Measurements from ENCODE around the gene KCNAB2.

Gene KCNAB2

DNA sequence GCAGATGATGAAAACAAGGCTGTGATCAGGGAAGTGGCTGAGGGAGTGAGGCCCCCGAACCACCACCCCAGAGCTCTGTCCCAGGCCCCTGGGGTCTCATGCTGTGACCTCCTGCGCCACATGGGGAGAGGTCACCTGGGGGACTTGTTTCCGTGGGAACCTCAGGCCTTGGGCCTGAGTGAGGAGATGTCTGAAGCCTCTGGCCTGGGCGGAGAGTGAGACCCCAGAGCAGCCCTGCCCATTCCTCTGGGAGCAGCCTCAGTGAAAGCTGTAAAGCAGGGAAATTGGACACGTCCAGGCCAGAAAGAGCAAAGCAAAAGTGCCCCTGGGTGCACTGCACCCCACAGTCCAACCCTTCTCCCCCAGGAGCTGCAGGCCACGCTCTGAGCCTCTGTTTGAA is 37.0 kb upstream of the KCNAB2 start:
- H3K9me3 ChIP-seq (ENCODE audit: control insufficient read depth, insufficient read depth, low read length): no peaks in the 10 kb centered on the region
- TF ChIP-seq, protein P1, sequence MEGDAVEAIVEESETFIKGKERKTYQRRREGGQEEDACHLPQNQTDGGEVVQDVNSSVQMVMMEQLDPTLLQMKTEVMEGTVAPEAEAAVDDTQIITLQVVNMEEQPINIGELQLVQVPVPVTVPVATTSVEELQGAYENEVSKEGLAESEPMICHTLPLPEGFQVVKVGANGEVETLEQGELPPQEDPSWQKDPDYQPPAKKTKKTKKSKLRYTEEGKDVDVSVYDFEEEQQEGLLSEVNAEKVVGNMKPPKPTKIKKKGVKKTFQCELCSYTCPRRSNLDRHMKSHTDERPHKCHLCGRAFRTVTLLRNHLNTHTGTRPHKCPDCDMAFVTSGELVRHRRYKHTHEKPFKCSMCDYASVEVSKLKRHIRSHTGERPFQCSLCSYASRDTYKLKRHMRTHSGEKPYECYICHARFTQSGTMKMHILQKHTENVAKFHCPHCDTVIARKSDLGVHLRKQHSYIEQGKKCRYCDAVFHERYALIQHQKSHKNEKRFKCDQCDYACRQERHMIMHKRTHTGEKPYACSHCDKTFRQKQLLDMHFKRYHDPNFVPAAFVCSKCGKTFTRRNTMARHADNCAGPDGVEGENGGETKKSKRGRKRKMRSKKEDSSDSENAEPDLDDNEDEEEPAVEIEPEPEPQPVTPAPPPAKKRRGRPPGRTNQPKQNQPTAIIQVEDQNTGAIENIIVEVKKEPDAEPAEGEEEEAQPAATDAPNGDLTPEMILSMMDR (IDR thresholded peaks at IDR 0.05; ENCODE audit: low read depth, low read length, poor library complexity, severe bottlenecking): no peak
- no peak for TF ChIP-seq EZH2phosphoT487 (IDR thresholded peaks at IDR 0.05; ENCODE audit: borderline replicate concordance, low read length)
- H3K4me3 ChIP-seq (ENCODE audit: low read length): no peak overlapping the region
- H3K36me3 ChIP-seq (ENCODE audit: control insufficient read depth, low read length): no peaks in the 10 kb centered on the region
- H4K20me1 ChIP-seq (ENCODE audit: control insufficient read depth, insufficient read depth, low read depth, low read length): no peaks in the 10 kb centered on the region
- H3K9me2 ChIP-seq (replicated peaks; ENCODE audit: control insufficient read depth, low read length): no peaks in the 10 kb centered on the region
- H3K4me2 ChIP-seq (ENCODE audit: low read length): no peak overlapping the region
- H3K27ac ChIP-seq (ENCODE audit: low read depth, low read length): no peak overlapping the region
- no peaks in the 10 kb centered on the region for H3K27me3 ChIP-seq (ENCODE audit: control insufficient read depth, low read length)
- no peaks in the 10 kb centered on the region for H3K4me1 ChIP-seq (ENCODE audit: control insufficient read depth, low read length)
- H3F3A ChIP-seq (ENCODE audit: control insufficient read depth, insufficient read depth): no peaks in the 10 kb centered on the region
- H3K79me2 ChIP-seq (ENCODE audit: control insufficient read depth, low read length): no peaks in the 10 kb centered on the region

DNA sequence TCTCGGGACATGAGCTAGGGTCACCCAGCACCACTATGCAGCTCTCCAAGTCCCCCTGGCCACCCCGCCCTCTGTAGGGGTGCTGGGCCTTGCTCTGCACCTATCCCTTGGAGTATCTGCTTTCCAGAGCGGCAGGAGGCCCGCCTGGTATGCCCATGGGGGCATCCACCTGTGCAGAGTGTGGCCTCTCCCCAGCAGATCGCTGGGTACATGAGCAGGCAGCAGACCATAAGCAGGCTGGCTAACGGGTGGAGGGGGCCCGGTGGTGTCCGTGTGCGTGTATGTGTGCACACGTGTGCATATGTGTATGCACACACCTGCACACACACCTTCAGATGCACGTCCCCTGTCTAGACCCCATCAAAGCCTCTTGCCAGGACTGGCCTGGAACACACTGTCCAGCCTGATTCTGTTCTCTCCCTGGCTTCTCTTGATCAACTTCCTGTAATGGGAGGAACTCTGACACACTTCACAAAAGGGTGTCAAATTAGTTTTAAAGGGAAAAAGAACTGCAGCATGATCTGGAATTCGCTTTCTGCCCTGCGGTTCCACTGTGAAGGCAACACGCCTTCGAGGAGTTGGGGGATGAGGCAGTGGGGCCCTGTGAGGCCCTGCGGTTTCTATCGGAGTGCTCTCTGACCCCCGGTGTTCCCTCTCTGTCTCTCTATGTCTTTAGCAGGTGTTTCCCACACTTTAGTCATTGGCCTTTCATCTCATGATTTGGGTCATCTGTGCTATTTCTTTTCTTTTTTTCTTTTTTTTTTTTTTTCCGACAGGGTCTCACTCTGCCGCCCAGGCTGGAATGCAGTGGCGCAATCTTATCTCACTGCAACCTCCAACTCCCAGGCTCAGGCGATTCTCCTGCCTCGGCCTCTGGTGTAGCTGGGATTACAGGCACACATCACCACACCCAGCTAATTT is 36.3 kb upstream of the KCNAB2 start:
- Histone ChIP-seq H3K27me3 (ENCODE audit: control insufficient read depth, low read length) (no peaks in the 10 kb centered on the region), H3K4me2 (ENCODE audit: low read length) (no peak overlapping the region), H4K20me1 (ENCODE audit: control insufficient read depth, insufficient read depth, low read depth, low read length) (no peaks in the 10 kb centered on the region), H3K79me2 (ENCODE audit: control insufficient read depth, low read length) (no peaks in the 10 kb centered on the region), H3F3A (ENCODE audit: control insufficient read depth, insufficient read depth) (no peaks in the 10 kb centered on the region), H3K27ac (ENCODE audit: low read depth, low read length) (no peak overlapping the region), H3K4me1 (ENCODE audit: control insufficient read depth, low read length) (no peaks in the 10 kb centered on the region), H3K9me2 (replicated peaks; ENCODE audit: control insufficient read depth, low read length) (no peaks in the 10 kb centered on the region), H3K36me3 (ENCODE audit: control insufficient read depth, low read length) (no peaks in the 10 kb centered on the region), H3K4me3 (ENCODE audit: low read length) (no peak overlapping the region), H3K9me3 (ENCODE audit: control insufficient read depth, insufficient read depth, low read length) (no peaks in the 10 kb centered on the region)
- TF ChIP-seq, protein P1 (IDR thresholded peaks at IDR 0.05; ENCODE audit: low read depth, low read length, poor library complexity, severe bottlenecking): no peak
- TF ChIP-seq EZH2phosphoT487 (IDR thresholded peaks at IDR 0.05; ENCODE audit: borderline replicate concordance, low read length): no peak

DNA sequence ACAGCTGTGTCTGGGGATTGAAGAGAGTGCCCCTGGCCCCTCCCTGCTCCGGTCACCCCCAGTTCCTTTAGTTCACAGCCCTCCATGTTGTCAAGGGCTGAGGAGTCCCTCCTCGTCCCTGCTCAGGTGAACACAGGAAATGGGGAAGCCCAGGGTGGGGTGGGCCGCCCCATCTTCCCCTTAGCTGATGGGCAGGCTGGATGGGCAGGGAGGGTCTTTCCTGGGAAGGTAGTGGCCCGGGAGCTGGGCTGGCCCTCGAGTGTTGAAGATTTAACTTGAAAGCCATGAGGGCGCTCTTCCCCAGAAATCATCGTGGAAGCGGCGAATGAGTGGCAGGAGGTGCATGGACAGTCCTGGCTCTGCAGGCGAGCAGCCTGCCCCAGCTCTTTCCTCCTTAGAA is 35.1 kb upstream of the KCNAB2 start:
- H3K27me3 ChIP-seq (ENCODE audit: control insufficient read depth, low read length): no peaks in the 10 kb centered on the region
- no peak overlapping the region for H3K27ac ChIP-seq (ENCODE audit: low read depth, low read length)
- TF ChIP-seq, protein P1 (IDR thresholded peaks at IDR 0.05; ENCODE audit: low read depth, low read length, poor library complexity, severe bottlenecking): no peak
- TF ChIP-seq EZH2phosphoT487 (IDR thresholded peaks at IDR 0.05; ENCODE audit: borderline replicate concordance, low read length): no peak
- H3F3A ChIP-seq (ENCODE audit: control insufficient read depth, insufficient read depth): no peaks in the 10 kb centered on the region
- H3K9me3 ChIP-seq (ENCODE audit: control insufficient read depth, insufficient read depth, low read length): no peaks in the 10 kb centered on the region
- H3K79me2 ChIP-seq (ENCODE audit: control insufficient read depth, low read length): no peaks in the 10 kb centered on the region
- H3K36me3 ChIP-seq (ENCODE audit: control insufficient read depth, low read length): no peaks in the 10 kb centered on the region
- H4K20me1 ChIP-seq (ENCODE audit: control insufficient read depth, insufficient read depth, low read depth, low read length): no peaks in the 10 kb centered on the region
- no peaks in the 10 kb centered on the region for H3K4me1 ChIP-seq (ENCODE audit: control insufficient read depth, low read length)
- H3K4me3 ChIP-seq (ENCODE audit: low read length): no peak overlapping the region
- no peaks in the 10 kb centered on the region for H3K9me2 ChIP-seq (replicated peaks; ENCODE audit: control insufficient read depth, low read length)
- H3K4me2 ChIP-seq (ENCODE audit: low read length): no peak overlapping the region
